ENCODE measurements around the gene PAPOLG. TPM values are rescaled to one million over a fixed set of nuclear protein-coding genes. Genes with fewer than 3 reads are reported as not detected.

Gene PAPOLG
- polyA plus RNA-seq, 2 of the 4 experiments (the other 2 are of a cell fraction): 7.7 to 20.9 TPM

DNA sequence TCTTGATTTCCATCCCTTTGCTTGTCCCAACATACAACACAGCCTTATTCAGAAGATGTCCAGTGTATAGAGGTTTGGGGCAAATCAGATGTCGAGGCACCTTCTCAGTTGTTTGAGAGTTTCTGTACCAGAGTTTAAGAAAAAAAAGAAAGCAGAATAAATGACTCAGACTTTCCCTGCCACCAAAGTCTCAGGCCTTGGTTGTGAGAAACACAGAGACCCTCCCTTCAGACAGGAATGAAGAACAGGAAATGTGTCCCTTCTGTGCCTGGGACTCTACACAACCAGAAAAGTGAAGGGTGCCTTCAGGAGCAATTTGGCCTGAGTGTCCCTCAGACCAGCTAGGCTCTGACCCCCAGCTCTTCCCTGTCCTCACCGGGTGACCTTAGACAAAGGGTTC, 88.0 kb downstream of the PAPOLG start:
- ATAC-seq (no peak), FAIRE-seq (no peak), DNase-seq (ENCODE audit: low read depth in 1 of 2, low spot score in 1 of 2) (no peak)
- WGBS (ENCODE audit: missing lambda C conversion rate): 49% methylated on average over 2 of the region's 2 CpGs
- no peaks in the 10 kb centered on the region for H3K9me3 ChIP-seq
- ChIA-PET POLR2A (no interaction called here), CTCF (interaction anchor here (1.2 kb wide), 1 partner anchor 155 kb away, joined by 3 read pairs; no protein-coding TSS in a partner anchor)
- no peak overlapping the region for H3K4me2 ChIP-seq
- H3K4me1 ChIP-seq: no peaks in the 10 kb centered on the region
- H3K4me3 ChIP-seq: no peak overlapping the region
- no peak overlapping the region for H3K27ac ChIP-seq
- TF ChIP-seq HOXA7 (CRISPR knock-in tag; IDR thresholded peaks at IDR 0.05) (no peak), SMC3 (IDR thresholded peaks at IDR 0.05) (no peak)

DNA sequence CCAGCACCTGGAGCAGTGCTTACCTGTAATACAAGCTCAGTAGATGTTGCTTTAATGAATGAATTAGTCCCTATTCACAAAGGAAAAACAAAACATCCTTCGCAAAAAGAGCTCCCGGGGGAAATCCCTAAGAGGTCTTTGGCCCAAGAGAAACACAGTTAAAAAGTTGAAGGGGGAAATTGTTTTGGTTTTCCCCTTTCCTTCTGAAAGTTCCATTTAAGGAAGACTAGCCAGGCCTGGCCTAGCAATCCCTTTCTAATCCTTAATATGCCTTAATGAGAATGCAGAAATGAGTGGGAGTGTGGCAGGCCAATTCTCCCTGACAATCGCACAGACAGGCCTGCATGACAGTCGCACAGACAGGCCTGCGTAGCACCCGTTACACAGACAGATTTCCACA, 91.8 kb downstream of the PAPOLG start:
- Histone ChIP-seq H3K4me3 (no peak overlapping the region), H3K9me3 (no peaks in the 10 kb centered on the region), H3K4me1 (no peaks in the 10 kb centered on the region), H3K4me2 (no peak overlapping the region), H3K27ac (no peak overlapping the region)
- 87% methylated on average over 6 of the region's 6 CpGs for WGBS (ENCODE audit: missing lambda C conversion rate)
- ChIA-PET CTCF (interaction anchor here (0.6 kb wide), 1 partner anchor 159 kb away, joined by 3 read pairs; no protein-coding TSS in a partner anchor), POLR2A (no interaction called here)
- no peak for ATAC-seq
- no peak for FAIRE-seq
- no peak for DNase-seq (ENCODE audit: low read depth in 1 of 2, low spot score in 1 of 2)
- TF ChIP-seq, protein P1, sequence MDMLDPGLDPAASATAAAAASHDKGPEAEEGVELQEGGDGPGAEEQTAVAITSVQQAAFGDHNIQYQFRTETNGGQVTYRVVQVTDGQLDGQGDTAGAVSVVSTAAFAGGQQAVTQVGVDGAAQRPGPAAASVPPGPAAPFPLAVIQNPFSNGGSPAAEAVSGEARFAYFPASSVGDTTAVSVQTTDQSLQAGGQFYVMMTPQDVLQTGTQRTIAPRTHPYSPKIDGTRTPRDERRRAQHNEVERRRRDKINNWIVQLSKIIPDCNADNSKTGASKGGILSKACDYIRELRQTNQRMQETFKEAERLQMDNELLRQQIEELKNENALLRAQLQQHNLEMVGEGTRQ (IDR thresholded peaks at IDR 0.05): no peak
- TF ChIP-seq PHF8 (IDR thresholded peaks at IDR 0.05; ENCODE audit: borderline replicate concordance, low read depth): no peak
- TF ChIP-seq ZFP36 (IDR thresholded peaks at IDR 0.05; ENCODE audit: borderline replicate concordance, partially characterized antibody): no peak
- TF ChIP-seq, protein P2, sequence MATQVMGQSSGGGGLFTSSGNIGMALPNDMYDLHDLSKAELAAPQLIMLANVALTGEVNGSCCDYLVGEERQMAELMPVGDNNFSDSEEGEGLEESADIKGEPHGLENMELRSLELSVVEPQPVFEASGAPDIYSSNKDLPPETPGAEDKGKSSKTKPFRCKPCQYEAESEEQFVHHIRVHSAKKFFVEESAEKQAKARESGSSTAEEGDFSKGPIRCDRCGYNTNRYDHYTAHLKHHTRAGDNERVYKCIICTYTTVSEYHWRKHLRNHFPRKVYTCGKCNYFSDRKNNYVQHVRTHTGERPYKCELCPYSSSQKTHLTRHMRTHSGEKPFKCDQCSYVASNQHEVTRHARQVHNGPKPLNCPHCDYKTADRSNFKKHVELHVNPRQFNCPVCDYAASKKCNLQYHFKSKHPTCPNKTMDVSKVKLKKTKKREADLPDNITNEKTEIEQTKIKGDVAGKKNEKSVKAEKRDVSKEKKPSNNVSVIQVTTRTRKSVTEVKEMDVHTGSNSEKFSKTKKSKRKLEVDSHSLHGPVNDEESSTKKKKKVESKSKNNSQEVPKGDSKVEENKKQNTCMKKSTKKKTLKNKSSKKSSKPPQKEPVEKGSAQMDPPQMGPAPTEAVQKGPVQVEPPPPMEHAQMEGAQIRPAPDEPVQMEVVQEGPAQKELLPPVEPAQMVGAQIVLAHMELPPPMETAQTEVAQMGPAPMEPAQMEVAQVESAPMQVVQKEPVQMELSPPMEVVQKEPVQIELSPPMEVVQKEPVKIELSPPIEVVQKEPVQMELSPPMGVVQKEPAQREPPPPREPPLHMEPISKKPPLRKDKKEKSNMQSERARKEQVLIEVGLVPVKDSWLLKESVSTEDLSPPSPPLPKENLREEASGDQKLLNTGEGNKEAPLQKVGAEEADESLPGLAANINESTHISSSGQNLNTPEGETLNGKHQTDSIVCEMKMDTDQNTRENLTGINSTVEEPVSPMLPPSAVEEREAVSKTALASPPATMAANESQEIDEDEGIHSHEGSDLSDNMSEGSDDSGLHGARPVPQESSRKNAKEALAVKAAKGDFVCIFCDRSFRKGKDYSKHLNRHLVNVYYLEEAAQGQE (IDR thresholded peaks at IDR 0.05): no peak
- no peak for TF ChIP-seq FOSB (CRISPR knock-in tag; IDR thresholded peaks at IDR 0.05)
- no peak for TF ChIP-seq MYC (IDR thresholded peaks at IDR 0.05; ENCODE audit: borderline replicate concordance, low read length)
- no peak for TF ChIP-seq HEYL (CRISPR knock-in tag; IDR thresholded peaks at IDR 0.05)
- no peak for TF ChIP-seq POLR2AphosphoS2 (conservative IDR thresholded peaks at IDR 0.05; ENCODE audit: low read length)
- TF ChIP-seq EHF (CRISPR knock-in tag; IDR thresholded peaks at IDR 0.05): no peak
- no peak for TF ChIP-seq HOXB13 (CRISPR knock-in tag; IDR thresholded peaks at IDR 0.05; ENCODE audit: low read depth)
- TF ChIP-seq, protein P3, sequence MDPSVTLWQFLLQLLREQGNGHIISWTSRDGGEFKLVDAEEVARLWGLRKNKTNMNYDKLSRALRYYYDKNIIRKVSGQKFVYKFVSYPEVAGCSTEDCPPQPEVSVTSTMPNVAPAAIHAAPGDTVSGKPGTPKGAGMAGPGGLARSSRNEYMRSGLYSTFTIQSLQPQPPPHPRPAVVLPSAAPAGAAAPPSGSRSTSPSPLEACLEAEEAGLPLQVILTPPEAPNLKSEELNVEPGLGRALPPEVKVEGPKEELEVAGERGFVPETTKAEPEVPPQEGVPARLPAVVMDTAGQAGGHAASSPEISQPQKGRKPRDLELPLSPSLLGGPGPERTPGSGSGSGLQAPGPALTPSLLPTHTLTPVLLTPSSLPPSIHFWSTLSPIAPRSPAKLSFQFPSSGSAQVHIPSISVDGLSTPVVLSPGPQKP (IDR thresholded peaks at IDR 0.05; ENCODE audit: low read depth, low read length): no peak

Small RNA genes within 50 kb of the gene (small RNA-seq; reads per million reads assigned to genes)
- 0 reads per million in 6 experiments for gene RN7SL632P
- 0 reads per million in 6 experiments for gene RNU6-612P

Other genes with a start within 250 kb of the PAPOLG start
- 0.12 and 0.13 TPM in 2 replicates for gene BCL11A, start 202.6 kb upstream of the PAPOLG start, polyA plus RNA-seq (2011; rRNA removed)
- gene BCL11A, start 202.6 kb upstream of the PAPOLG start, polyA plus RNA-seq (2017; fragmentation: RNase III; extraction: RNeasy Plus Mini Kit Qiagen cat#74134 plus additional on column Dnase treatment): 0.04 to 0.12 TPM in 2 of 3 replicates, not detected in the other
- gene REL, start 125.3 kb downstream of the PAPOLG start, polyA plus RNA-seq (2011; rRNA removed): 9.3 and 11.3 TPM in 2 replicates
- gene REL, start 125.3 kb downstream of the PAPOLG start, polyA plus RNA-seq (2017; fragmentation: RNase III; extraction: RNeasy Plus Mini Kit Qiagen cat#74134 plus additional on column Dnase treatment): 2.3 to 2.8 TPM (median 2.4 TPM) in 3 replicates

All from A549 (cell line).